Astrocyte (in vitro differentiated cells and primary cell): Measurements from ENCODE around the gene IL1R1. TPM values are rescaled to one million over a fixed set of nuclear protein-coding genes. Genes with fewer than 3 reads are reported as not detected.

Source experiments
- DNase-seq: peaks from one replicate; pipeline ENCODE4 v3.0.0-alpha.2; 2010; ENCODE audit warnings: low read depth
- FAIRE-seq: peaks from 2 replicates; lab custom pipeline; 2011; peaks lifted over from hg19 to GRCh38; lab: Jason Lieb, UNC
- H2AFZ ChIP-seq: 2 replicates; pipeline ENCODE4 v1.6.0; 2012; ENCODE audit warnings: low read depth, low read length, inconsistent platforms
- H3K27ac ChIP-seq: 2 replicates; pipeline ENCODE4 v1.5.1; 2011; ENCODE audit warnings: low read depth, low read length, inconsistent platforms
- H3K27me3 ChIP-seq: 2 replicates; pipeline ENCODE4 v1.6.0; 2011; ENCODE audit warnings: low read length, inconsistent platforms; ENCODE audit not compliant: insufficient read depth
- H3K36me3 ChIP-seq: 2 replicates; pipeline ENCODE4 v1.5.1; 2011; ENCODE audit warnings: low read length, inconsistent platforms; ENCODE audit not compliant: insufficient read depth
- H3K4me1 ChIP-seq: 2 replicates; pipeline ENCODE4 v1.5.1; 2011; ENCODE audit warnings: low read length, inconsistent platforms; ENCODE audit not compliant: insufficient read depth
- H3K4me2 ChIP-seq: 2 replicates; pipeline ENCODE4 v1.6.0; 2012; ENCODE audit warnings: low read length, inconsistent platforms
- H3K4me3 ChIP-seq: 2 replicates; pipeline ENCODE4 v1.5.1; 2011; ENCODE audit warnings: low read depth, mild to moderate bottlenecking, low read length, inconsistent platforms; ENCODE audit not compliant: insufficient read depth
- H3K79me2 ChIP-seq: 2 replicates; pipeline ENCODE4 v1.6.0; 2012; ENCODE audit warnings: mild to moderate bottlenecking, low read length, inconsistent platforms; ENCODE audit not compliant: insufficient read depth
- H3K9ac ChIP-seq: 2 replicates; pipeline ENCODE4 v1.6.0; 2012; ENCODE audit warnings: mild to moderate bottlenecking, low read length, inconsistent platforms
- H3K9me3 ChIP-seq: 2 replicates; pipeline ENCODE4 v1.5.1; 2012; ENCODE audit warnings: low read depth, mild to moderate bottlenecking, low read length, inconsistent platforms; ENCODE audit not compliant: insufficient read depth
- H4K20me1 ChIP-seq: 2 replicates; pipeline ENCODE4 v1.6.0; 2012; ENCODE audit warnings: low read length, inconsistent platforms; ENCODE audit not compliant: insufficient read depth
- H3K27ac Mint-ChIP-seq: one replicate; pipeline ENCODE4 v1.8.0; 2021; ENCODE audit warnings: mild to moderate bottlenecking, mixed read lengths; ENCODE audit not compliant: unreplicated experiment
- H3K27me3 Mint-ChIP-seq: one replicate; pipeline ENCODE4 v1.8.0; 2021; ENCODE audit warnings: low read depth, mixed read lengths; ENCODE audit not compliant: unreplicated experiment
- H3K36me3 Mint-ChIP-seq: one replicate; pipeline ENCODE4 v1.8.0; 2021; ENCODE audit warnings: low read depth, mixed read lengths; ENCODE audit not compliant: unreplicated experiment
- H3K4me1 Mint-ChIP-seq: one replicate; pipeline ENCODE4 v1.8.0; 2021; ENCODE audit warnings: low read depth, mixed read lengths; ENCODE audit not compliant: unreplicated experiment
- H3K4me3 Mint-ChIP-seq: one replicate; pipeline ENCODE4 v1.8.0; 2021; ENCODE audit warnings: mild to moderate bottlenecking, moderate library complexity, mixed read lengths; ENCODE audit not compliant: unreplicated experiment
- H3K9me3 Mint-ChIP-seq: one replicate; pipeline ENCODE4 v1.8.0; 2021; ENCODE audit warnings: mild to moderate bottlenecking, mixed read lengths; ENCODE audit not compliant: unreplicated experiment
- EZH2 ChIP-seq: IDR thresholded peaks from 2 replicates; pipeline ENCODE4 v1.6.1; 2012; ENCODE audit warnings: mild to moderate bottlenecking, low read length, inconsistent platforms; ENCODE audit not compliant: insufficient read depth
- total RNA-seq: library from RNA; stranded (reverse); gene quantifications from 2 replicates; pipeline ENCODE4 v1.2.1, GENCODE V29; 2021
- TF ChIP-seq, protein P1 (sequence below): IDR thresholded peaks from 2 replicates; pipeline ENCODE4 v1.5.1; 2011; ENCODE audit warnings: low read depth, mild to moderate bottlenecking, inconsistent platforms, low read length, moderate library complexity; ENCODE audit not compliant: insufficient read depth

The IL1R1 gene
- total RNA-seq, 1 donor from 2014 or later, result 7.5 TPM

DNA sequence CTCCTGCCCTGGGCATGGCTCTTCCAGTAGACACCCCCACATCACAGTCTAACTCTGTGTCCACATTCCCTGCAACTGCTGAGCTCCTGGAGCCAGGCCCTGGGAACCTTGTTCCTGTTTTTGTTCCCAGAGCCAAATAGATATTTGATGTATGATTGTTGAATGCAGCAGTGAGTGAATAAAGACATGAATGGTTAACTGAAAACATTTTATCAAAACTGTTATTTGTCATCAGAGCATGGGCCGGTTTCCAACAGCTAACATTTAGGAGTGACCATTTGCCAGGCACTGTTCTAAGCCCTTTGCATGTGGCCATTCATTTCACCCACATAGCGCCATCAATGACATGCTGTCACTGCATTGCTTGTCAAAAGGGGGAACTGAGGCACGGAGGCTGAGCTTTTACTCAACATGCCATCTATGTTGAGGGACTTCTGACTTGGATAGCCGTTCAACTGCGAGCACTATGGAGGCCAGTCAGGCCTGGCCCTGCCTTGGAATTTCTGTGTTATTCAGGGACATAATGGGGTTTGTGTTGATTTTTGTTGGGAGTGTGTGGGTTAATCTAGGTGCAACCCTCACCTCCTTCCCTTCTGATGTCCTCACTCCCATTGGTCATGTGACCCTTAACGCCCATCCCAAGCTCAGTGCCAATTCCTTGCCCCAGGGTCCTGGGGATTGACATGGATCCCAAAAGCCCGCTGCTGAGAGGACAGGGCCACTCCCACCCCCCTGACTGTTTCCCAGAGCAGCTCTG is 12.6 kb downstream of the IL1R1 start:
- H3K27ac Mint-ChIP-seq, result no peak overlapping the region

DNA sequence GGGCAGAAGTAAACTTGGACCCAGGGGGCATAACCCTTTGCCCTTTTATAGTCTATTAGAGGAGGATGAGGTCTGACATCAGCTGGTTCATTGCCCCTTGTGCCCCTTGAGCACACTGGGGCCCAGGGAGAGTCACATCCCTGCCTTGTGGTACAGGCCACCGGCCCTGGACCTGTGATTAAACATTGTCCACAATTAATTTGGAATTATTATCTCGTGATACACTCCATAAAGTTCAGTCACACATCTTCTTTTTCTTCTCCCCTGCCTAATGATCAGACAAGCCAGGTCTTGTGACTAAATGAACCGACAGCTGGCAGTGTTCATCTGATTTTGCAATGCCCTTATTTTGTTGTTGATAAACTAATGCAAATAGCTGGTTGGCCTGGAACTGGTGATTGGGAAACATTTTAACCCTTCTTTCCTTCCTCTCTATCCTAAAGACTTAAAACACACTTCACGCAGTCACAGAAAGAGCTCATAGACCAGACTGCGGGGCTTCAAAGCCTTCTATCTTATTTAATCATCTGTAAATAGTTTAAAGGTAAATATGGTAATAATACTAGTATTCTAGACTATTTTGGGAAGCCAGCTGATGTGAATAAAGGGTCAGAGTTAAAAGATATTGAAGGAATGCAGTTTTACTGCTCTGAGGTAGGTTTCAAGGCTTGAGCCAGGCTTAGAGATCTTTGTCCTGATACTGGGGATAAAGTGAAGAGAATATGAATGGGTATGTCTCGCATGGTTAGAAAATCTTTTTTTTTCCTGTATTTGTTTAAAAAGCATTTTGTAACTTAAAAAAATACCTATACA is 13.4 kb downstream of the IL1R1 start:
- H3K36me3 Mint-ChIP-seq, result peaks cover 28% of the 10 kb centered on the region
- FAIRE-seq (no peak), DNase-seq (no peak)
- peaks cover 7% of the 10 kb centered on the region for H3K79me2 ChIP-seq
- H3K4me3 Mint-ChIP-seq, result no peak overlapping the region
- no peaks in the 10 kb centered on the region for H3K27me3 Mint-ChIP-seq
- H3K9me3 Mint-ChIP-seq, result peaks cover 9% of the 10 kb centered on the region
- H3K36me3 ChIP-seq, result no peaks in the 10 kb centered on the region
- peaks cover 7% of the 10 kb centered on the region for H4K20me1 ChIP-seq
- no peak overlapping the region for H3K4me2 ChIP-seq
- H3K27me3 ChIP-seq, result no peaks in the 10 kb centered on the region
- TF ChIP-seq EZH2, result no peak
- TF ChIP-seq, protein P1, sequence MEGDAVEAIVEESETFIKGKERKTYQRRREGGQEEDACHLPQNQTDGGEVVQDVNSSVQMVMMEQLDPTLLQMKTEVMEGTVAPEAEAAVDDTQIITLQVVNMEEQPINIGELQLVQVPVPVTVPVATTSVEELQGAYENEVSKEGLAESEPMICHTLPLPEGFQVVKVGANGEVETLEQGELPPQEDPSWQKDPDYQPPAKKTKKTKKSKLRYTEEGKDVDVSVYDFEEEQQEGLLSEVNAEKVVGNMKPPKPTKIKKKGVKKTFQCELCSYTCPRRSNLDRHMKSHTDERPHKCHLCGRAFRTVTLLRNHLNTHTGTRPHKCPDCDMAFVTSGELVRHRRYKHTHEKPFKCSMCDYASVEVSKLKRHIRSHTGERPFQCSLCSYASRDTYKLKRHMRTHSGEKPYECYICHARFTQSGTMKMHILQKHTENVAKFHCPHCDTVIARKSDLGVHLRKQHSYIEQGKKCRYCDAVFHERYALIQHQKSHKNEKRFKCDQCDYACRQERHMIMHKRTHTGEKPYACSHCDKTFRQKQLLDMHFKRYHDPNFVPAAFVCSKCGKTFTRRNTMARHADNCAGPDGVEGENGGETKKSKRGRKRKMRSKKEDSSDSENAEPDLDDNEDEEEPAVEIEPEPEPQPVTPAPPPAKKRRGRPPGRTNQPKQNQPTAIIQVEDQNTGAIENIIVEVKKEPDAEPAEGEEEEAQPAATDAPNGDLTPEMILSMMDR, result no peak
- no peak overlapping the region for H3K9ac ChIP-seq
- no peak overlapping the region for H3K4me3 ChIP-seq
- H3K4me1 ChIP-seq, result no peaks in the 10 kb centered on the region
- no peaks in the 10 kb centered on the region for H3K9me3 ChIP-seq
- H3K4me1 Mint-ChIP-seq, result peaks cover 6% of the 10 kb centered on the region
- no peak overlapping the region for H2AFZ ChIP-seq
- H3K27ac ChIP-seq, result no peak overlapping the region
- H3K27ac Mint-ChIP-seq, result no peak overlapping the region

More for the DNA sequence above, 12.6 kb downstream of the IL1R1 start:
- Histone ChIP-seq H3K27me3 (no peaks in the 10 kb centered on the region), H3K4me1 (no peaks in the 10 kb centered on the region), H3K79me2 (peaks cover 7% of the 10 kb centered on the region), H2AFZ (no peak overlapping the region), H3K4me3 (no peak overlapping the region), H3K36me3 (no peaks in the 10 kb centered on the region), H3K9me3 (no peaks in the 10 kb centered on the region), H3K9ac (no peak overlapping the region), H4K20me1 (peaks cover 7% of the 10 kb centered on the region), H3K4me2 (no peak overlapping the region), H3K27ac (no peak overlapping the region)
- FAIRE-seq (no peak), DNase-seq (no peak)
- Mint-ChIP-seq H3K4me1 (peaks cover 9% of the 10 kb centered on the region), H3K9me3 (peaks cover 9% of the 10 kb centered on the region), H3K27me3 (no peaks in the 10 kb centered on the region), H3K4me3 (no peak overlapping the region), H3K36me3 (peaks cover 33% of the 10 kb centered on the region)
- TF ChIP-seq, protein P1, result no peak
- no peak for TF ChIP-seq EZH2
